Esophagus mucosa (tissue), 1 donor: ENCODE data around the gene GSG1L2. TPM values are rescaled to one million over a fixed set of nuclear protein-coding genes. Genes with fewer than 3 reads are reported as not detected.

ENCODE experiments used
- ATAC-seq: fragments of 200-7000 bp; cut with Tn5 transposase; one replicate; pipeline ENCODE4 v1.9.1; 2020
- total RNA-seq: library from RNA; stranded (reverse); gene quantifications from one replicate; pipeline ENCODE4 v1.2.4, GENCODE V29; 2023
- donor health status: DM: yes; HTN: yes; CAD: no.

The GSG1L2 gene
- not detected for total RNA-seq

- ATAC-seq = no peak
Measured at GRCh38 chr17:9821921-9822320, at the start of gene GSG1L2. Gene GSG1L2 (minus strand): TSS chr17:9822079. CDS start chr17:9822071, 8 bp downstream.

GRCh38 chr17:9868552-9868951 lies 46.7 kb upstream of the GSG1L2 start:
- ATAC-seq = no peak

GRCh38 chr17:9865586-9865985 lies 43.7 kb upstream of the GSG1L2 start:
- no peak for ATAC-seq

GRCh38 chr17:9862949-9863348 lies 41.1 kb upstream of the GSG1L2 start:
- no peak for ATAC-seq

- ATAC-seq = no peak
Measured at GRCh38 chr17:9862220-9862619, 40.3 kb upstream of the GSG1L2 start.

- no peak for ATAC-seq
Measured at GRCh38 chr17:9860851-9861250, 39.0 kb upstream of the GSG1L2 start.

- ATAC-seq = no peak
Measured at GRCh38 chr17:9859781-9860180, 37.9 kb upstream of the GSG1L2 start.

- no peak for ATAC-seq
Measured at GRCh38 chr17:9855036-9855435, 33.2 kb upstream of the GSG1L2 start.

- ATAC-seq = no peak
Measured at GRCh38 chr17:9854255-9854654, 32.4 kb upstream of the GSG1L2 start.

GRCh38 chr17:9850151-9850550 lies 28.3 kb upstream of the GSG1L2 start:
- ATAC-seq = no peak

- ATAC-seq = no peak
Measured at GRCh38 chr17:9845306-9845705, 23.4 kb upstream of the GSG1L2 start.

GRCh38 chr17:9844153-9844552 lies 22.3 kb upstream of the GSG1L2 start:
- no peak for ATAC-seq

- no peak for ATAC-seq
Measured at GRCh38 chr17:9843152-9844010, 21.5 kb upstream of the GSG1L2 start.

- ATAC-seq = no peak
Measured at GRCh38 chr17:9842057-9842758, 20.3 kb upstream of the GSG1L2 start.

- ATAC-seq = no peak
Measured at GRCh38 chr17:9839433-9839832, 17.6 kb upstream of the GSG1L2 start.

- ATAC-seq = no peak
Measured at GRCh38 chr17:9837551-9838471, 15.9 kb upstream of the GSG1L2 start.

GRCh38 chr17:9833922-9834321 lies 12.0 kb upstream of the GSG1L2 start:
- ATAC-seq = no peak

- ATAC-seq = no peak
Measured at GRCh38 chr17:9830711-9831110, 8.8 kb upstream of the GSG1L2 start.

- ATAC-seq = no peak
Measured at GRCh38 chr17:9829343-9829742, 7.5 kb upstream of the GSG1L2 start.

GRCh38 chr17:9828296-9829295 lies 6.7 kb upstream of the GSG1L2 start:
- no peak for ATAC-seq

- ATAC-seq = no peak
Measured at GRCh38 chr17:9825641-9826150, 3.8 kb upstream of the GSG1L2 start, which contains the start of gene GLP2R. Gene GLP2R (plus strand): TSS chr17:9825924. CDS start chr17:9826064, 140 bp downstream.
